Measurements from ENCODE around the gene ACP2. TPM values are rescaled to one million over a fixed set of nuclear protein-coding genes. Genes with fewer than 3 reads are reported as not detected.

ACP2 gene
- total and polyA plus RNA-seq, 12 donors, result 17.2 to 42.6 (median 23.9) TPM

GRCh38 chr11:47259232-47259977, 10.8 kb upstream of the ACP2 start:
- TF ChIP-seq CTCF (IDR thresholded peaks at IDR 0.05), result peak; percentile 62 to 78 (median 73)
- Histone ChIP-seq H3K4me3 (peak overlapping the region in 6 of 10 donors; percentile 11 to 53 (median 49)), H3K36me3 (peaks cover 0 to 30% (median 0%) of the 10 kb centered on the region in 9 donors), H3K27me3 (no peaks in the 10 kb centered on the region), H3K4me1 (peaks cover 24 to 63% (median 55%) of the 10 kb centered on the region in 9 donors), H3K27ac (peak overlapping the region in 7 of 10 donors; percentile 19 to 88 (median 83)), H3K9me3 (no peaks in the 10 kb centered on the region)
- intact Hi-C loops (cut with DNase I), result loop anchor here in 7 of 10 donors (2.0 to 5.0 kb wide), 5 partner anchors 42 to 98 kb away; partner anchors contain the start of gene ARFGAP2 (in 6 of the 7)
- 33 to 40% methylated on average over 10 of the region's 10 CpGs for WGBS, 2 donors
- DNase-seq (peak in 1 of 2 donors; percentile 45), ATAC-seq (peak in 6 of 8 donors; percentile 24 to 51 (median 40))

- 45 to 51% methylated on average over 11 of the region's 11 CpGs for WGBS, 2 donors
- no peaks in the 10 kb centered on the region for H3K9me3 ChIP-seq
- peaks cover 0 to 22% (median 0%) of the 10 kb centered on the region in 9 donors for H3K36me3 ChIP-seq
- intact Hi-C loops (cut with DNase I), result loop anchor here in 7 of 10 donors (2.0 to 5.0 kb wide), 5 partner anchors 41 to 99 kb away; partner anchors contain the start of gene ARFGAP2 (in 6 of the 7)
- H3K27me3 ChIP-seq, result no peaks in the 10 kb centered on the region
- peak in 1 of 8 donors; percentile 1 for ATAC-seq
- H3K27ac ChIP-seq, result peak overlapping the region; percentile 44 to 89 (median 82)
- H3K4me1 ChIP-seq, result peaks cover 24 to 73% (median 65%) of the 10 kb centered on the region in 9 donors
- no peak for TF ChIP-seq CTCF (IDR thresholded peaks at IDR 0.05)
- peak overlapping the region in 9 of 10 donors; percentile 20 to 53 (median 48) for H3K4me3 ChIP-seq
- DNase-seq, result no peak
Measured at GRCh38 chr11:47258317-47258902, 9.8 kb upstream of the ACP2 start.

GRCh38 chr11:47257517-47258316, 9.1 kb upstream of the ACP2 start, which contains the start of gene NR1H3:
NR1H3 (plus strand) TSS chr11:47257996; CDS start chr11:47259217, 1,221 bp downstream.
- Histone ChIP-seq H3K27me3 (no peaks in the 10 kb centered on the region), H3K9me3 (no peaks in the 10 kb centered on the region), H3K4me1 (peaks cover 24 to 76% (median 68%) of the 10 kb centered on the region in 9 donors), H3K4me3 (peak within 1 kb of the TSS in 9 of 10 donors; percentile 20 to 53 (median 48)), H3K36me3 (peaks cover 0 to 16% (median 0%) of the 10 kb centered on the region in 9 donors), H3K27ac (peak within 1 kb of the TSS; percentile 44 to 89 (median 82))
- intact Hi-C loops (cut with DNase I), result loop anchor here in 7 of 10 donors (2.0 to 5.0 kb wide), 5 partner anchors 40 to 100 kb away; partner anchors contain the start of gene ARFGAP2 (in 6 of the 7)
- TF ChIP-seq CTCF (IDR thresholded peaks at IDR 0.05), result peak; percentile 11 to 71 (median 63)
- peak; percentile 57 to 79 (median 66) for ATAC-seq
- peak; percentile 80 to 87 for DNase-seq
- 1 to 3% methylated on average over 14 to 15 of the region's 15 CpGs for WGBS, 2 donors
